ENCODE data around the gene ZFAND3.
"Not testable (repeated sequence)": the region's sequence is repeated elsewhere in the genome, so short reads cannot be mapped to it uniquely, and the experiment has no call there.

The ZFAND3 gene

DNA sequence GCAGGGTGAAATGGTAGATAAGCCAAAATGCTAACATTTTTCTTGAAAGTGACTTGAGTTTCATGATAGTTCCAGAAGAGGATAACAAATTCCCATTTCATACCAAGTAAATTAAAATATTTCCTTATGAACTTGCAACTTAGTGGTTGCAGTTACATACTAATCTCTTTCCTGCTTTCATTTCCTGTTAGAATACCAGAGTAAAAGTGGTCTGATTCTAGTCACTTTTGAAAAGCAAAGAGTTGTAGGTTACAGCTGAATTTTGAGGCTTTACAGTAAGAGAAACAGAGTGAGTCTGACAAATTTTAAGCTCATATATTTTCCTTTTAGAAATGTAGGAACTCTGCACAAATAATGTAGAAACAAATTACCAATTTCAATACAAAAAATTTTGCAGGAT is 117.4 kb downstream of the ZFAND3 start:
- DNase-seq (ENCODE audit: low read depth) = no peak

DNA sequence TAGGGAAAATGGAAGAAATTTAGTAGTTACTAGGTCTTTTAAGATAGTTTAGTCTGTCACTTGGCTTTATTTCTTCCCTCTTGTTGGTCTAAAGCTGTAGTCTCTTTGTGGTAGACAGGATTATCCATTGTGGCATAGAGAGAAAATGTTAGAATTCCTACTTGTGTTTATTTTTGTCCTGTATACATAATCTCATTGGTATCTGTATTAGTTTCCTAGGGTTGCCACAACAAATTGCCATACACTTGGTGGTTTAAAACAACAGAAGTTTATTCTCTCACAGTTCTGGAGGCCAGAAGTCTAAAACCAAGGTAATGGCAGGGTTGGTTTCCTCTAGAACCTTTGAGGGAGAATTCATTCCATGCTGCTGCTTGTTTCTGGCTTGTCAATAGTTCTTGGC is 119.4 kb downstream of the ZFAND3 start:
- DNase-seq (ENCODE audit: low read depth) = no peak

DNA sequence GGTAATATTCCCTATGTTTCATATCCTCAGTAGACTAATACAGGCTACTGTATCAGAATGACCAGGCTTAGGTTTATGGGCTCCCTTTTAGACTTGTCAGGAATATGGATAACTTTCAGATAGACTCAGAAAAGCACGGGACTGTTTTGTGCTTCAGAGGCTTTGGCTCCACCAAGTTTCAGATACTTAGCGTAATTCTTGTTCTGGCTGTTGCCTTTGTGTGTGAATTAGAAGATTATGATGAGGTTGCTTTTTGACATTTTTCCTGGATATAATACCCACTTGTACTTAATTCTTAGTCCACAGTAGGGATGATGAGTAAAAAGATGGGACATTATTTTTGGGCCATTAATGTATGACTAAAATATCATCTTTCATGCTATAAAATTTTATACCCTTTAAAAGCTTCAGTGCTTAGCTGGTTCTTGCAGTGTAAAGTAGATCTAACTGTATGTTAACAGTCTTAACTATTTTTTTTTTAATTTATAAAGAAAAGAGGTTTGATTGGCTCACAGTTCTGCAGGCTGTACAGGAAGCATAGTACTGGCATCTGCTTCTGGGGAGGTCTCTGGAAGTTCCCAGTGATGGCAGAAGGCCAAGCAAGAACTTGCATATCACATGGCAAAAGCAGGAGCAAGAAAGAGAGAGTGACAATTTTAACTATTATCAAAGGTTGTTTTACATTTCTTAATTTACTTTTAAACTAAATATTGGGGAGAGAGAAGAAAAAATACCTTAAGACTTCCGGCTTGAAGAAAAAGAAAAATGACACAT is 120.7 kb downstream of the ZFAND3 start:
- no peak for DNase-seq (ENCODE audit: low read depth)

DNA sequence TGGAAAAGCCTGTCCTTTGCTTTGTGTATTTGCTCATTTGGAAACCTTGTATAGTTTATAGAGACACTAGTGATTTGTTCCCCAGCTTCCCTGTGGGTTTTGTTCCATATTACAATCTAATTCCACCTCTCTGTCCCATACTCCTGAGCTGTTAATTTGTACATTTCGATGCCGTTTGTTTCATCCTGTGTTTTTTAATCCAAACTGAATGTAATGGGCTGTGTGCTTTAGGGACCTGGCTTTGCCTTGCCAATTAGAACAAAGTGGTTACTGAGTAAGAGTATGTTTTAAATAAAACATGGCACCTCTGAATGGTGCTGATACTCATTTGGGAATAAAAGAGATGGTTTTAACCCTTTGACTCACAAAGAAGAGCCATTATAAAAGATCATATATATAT is 122.3 kb downstream of the ZFAND3 start:
- DNase-seq (ENCODE audit: low read depth) = no peak

DNA sequence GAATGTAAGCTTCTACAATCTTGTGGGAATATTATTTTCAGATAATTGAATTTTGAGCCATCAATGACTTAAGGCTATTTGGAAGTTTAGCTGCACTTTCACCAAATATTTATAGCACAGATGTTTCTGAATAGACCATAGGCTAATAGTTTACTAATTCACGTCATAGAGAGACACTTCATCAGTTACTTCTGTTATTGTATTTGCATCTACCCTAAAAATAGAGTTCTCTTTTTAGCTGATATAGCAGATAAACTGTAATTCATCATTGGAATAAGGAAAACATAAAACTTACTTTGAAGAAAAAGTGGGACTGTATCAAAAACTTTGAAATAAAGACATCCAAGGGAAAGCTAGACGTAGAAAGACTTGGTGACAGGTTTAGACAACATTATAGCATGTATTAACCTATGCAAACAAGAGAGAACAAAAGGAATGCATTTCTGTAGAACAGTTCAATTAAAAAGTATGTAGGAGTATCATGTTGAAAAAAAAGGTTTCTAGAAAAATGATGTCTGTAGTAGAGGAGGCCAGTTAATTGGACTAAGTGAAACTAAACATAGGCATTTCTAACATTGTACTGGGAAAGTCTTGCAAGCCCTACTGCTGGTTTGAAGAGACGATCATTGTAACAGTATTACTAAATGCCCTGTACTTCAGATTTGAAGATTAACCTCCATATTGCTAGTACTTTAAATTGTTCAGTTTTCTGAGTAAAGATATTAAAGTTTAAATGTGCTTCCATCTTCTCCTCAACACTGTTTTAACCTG is 123.3 kb downstream of the ZFAND3 start:
- DNase-seq (ENCODE audit: low read depth) = no peak

DNA sequence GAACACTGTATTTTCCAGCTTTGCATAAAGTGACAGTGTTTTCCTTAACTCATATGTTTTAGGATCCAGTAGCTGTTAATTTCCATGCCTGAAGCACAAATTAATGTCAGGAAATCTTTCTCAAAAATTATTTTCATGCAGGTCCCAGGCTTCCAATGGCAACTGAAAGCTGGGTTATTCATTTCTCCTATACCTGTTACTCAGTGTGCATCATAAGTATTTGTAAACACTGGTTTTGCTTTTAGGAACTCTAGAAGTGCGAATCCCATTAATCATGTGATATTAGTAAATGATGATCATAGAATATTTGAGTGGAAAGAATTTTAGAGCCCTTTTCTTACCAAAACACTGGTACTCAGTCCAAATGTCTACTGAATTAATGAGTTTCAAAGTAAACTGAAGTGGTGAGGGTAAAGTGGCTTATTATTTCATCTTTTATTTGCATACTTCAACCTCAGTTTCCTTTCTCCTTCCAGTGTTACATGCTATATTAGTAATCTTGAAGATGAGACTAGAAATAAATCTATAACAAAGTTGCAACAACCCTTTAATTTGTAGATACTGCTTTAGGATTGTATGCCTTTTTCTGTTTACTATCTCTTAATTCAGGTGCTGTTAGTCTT is 124.0 kb downstream of the ZFAND3 start:
- no peak for DNase-seq (ENCODE audit: low read depth)

DNA sequence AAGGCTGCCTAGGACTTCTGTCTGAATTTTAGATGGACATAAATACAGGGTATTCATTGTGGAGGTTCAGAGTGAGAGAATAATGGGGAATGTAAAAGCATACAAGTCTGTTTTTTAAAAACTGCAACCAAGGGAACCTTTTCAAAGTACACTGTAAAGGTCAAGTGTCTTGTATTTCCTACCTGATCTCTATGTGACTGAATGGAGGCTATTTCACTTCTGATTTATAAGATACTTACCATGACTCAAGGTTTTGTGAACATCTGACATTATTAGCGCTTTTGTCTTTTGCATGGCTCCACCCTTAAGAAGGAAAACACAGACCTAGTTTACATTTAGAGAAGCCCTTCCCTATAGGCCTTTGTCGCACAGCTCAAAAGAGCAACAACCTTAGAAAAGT is 126.5 kb downstream of the ZFAND3 start:
- DNase-seq (ENCODE audit: low read depth) = no peak

DNA sequence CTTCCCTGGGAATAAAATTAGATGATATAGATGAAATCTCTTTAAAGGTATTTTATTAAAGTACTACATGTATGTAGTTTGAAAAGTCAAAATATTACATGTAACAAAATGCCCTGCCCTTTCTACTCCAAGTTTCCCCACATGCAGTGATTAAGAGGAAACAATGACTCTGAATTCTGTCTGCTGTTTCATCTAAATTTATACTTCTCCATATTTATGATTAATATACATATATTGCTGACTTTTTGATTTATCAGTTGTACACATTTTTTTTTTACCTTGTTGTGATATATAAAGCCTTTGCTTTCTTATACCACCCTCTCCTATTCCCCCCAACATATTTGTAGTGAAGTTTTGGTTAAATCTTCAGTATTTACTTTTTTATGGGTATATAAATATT is 127.9 kb downstream of the ZFAND3 start:
- DNase-seq (ENCODE audit: low read depth) = no peak

DNA sequence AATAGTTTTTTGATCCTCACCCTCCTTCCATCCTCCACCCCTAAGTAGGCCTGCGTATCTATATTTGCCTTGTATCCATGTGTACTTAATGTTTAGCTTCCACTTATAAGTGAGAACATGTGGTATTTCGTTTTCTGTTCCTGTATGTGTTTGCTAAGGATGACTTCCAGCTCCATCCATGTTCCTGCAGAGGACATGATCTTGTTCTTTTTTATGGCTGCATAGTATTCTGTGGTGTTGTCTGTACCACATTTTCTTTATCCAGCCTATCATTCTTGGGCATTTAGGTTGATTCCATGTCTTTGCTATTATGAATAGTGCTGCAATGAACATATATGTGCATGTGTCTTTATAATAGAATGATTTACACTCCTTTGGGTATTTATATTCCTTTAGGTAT is 129.1 kb downstream of the ZFAND3 start:
- DNase-seq (ENCODE audit: low read depth) = not testable (repeated sequence)

DNA sequence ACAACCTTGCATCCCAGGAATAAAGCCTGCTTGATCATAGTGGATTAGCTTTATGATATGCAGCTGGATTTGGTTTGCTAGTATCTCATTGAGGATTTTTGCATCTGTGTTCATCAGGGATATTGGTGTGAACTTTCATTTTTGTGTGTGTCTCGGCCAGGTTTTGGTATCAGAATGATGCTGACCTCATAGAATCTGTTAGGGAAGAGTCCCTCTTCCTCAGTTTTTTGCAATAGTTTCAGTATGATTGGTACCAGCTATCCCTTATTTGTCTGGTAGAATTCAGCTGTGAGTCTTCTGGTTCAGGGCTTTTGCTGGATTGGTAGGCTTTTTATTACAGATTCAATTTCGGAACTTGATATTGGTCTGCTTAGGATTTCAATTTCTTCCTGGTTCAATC is 132.5 kb downstream of the ZFAND3 start:
- DNase-seq (ENCODE audit: low read depth) = no peak

DNA sequence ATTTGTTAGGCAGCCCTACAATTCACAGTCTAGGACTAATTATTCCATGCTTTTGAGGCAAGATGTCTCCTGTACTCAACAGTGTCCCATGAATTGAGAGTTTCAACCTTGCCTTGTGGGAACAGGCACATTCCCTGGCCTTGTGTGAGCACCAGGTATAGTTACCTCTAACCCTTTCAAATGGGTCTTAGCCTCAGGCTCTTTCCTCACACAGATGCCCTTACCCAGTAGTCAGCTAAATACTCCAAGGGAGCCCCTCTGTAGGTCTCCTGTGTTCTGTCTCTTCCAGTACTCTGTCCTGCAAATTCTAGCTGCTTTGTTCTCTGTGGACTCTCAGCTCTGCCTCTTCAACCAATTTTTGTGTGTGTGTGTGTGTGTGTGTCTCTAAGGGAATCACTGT is 135.3 kb downstream of the ZFAND3 start:
- no peak for DNase-seq (ENCODE audit: low read depth)

DNA sequence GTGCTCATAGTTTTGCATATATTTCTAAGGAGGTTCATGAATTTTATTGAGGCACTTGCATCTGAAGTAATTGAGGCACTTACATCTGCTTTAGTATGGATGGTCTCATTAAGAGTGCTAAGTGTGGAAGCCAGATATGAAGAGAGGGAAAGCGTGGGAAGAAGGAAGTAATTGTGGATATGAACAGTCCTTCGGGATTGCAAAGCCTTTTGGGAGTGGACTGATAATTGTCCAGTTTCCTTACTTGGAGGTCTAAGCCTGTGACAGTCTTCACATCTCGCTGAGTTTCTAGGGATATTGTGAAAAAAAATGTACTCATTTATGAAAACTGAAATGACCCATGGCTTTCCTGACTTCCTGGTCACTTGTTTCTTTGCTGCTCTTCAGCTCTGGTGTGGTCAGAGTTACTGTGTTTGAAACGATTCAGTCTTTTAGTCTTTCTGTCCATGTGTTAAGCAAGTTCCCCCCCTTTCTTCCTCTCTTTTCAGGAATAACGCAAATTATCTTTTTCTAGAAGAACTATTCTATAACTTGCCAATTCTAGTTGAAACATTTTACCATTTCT is 137.3 kb downstream of the ZFAND3 start:
- DNase-seq (ENCODE audit: low read depth) = no peak

DNA sequence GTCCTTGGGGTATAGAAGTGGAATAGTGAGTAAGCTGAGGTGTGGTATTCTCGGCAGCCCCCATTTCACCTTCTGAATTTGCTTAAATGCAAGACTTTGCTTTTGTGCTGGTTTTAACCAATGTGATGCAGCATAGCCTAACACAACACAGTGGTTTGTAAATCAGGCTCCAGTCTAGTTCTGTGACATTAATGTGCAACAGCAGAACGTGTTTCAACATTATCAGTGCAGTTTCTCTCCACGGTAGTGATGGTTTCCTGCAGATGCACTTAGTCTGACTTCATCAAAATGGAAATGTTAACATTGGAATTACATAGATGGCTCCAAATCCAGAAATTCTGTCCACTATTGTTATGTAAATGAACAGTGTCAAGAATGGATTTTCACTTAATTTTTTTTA is 139.5 kb downstream of the ZFAND3 start:
- no peak for DNase-seq (ENCODE audit: low read depth)

DNA sequence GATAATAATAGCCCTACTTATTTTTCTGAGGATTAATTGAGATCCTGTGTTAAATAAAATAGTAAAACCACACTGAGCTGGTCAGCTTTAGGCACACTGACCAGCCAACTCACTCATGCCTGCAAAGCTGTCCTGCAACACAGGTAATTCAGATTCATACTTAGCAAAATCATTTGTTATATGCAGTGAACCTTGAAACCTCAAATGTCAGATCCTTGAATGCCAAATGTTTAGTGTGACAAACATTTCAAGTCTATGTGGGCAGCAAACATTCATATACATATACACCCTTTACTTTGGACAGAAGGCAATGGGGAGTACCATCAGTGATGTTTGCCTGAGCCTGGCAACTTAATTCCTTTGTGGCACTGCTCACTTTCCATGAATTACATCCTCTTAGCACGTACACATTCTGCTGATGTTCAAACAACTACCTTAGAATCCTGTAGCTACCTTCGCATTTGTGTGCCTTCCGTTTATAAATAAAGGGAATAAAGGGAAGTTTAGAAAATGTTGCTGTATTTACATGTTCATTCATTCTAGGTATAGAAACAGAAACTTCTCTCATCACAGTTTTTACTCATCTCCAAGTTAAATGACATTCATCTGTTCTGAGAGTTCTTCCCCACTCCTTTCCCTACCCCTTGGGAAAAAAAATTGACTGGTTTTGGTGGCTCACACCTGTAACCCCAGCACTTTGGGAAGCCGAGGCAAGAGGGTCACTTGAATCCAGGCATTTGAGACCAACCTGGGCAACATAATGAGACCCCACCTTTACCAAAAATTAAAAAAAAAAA is 140.8 kb downstream of the ZFAND3 start:
- DNase-seq (ENCODE audit: low read depth) = no peak

DNA sequence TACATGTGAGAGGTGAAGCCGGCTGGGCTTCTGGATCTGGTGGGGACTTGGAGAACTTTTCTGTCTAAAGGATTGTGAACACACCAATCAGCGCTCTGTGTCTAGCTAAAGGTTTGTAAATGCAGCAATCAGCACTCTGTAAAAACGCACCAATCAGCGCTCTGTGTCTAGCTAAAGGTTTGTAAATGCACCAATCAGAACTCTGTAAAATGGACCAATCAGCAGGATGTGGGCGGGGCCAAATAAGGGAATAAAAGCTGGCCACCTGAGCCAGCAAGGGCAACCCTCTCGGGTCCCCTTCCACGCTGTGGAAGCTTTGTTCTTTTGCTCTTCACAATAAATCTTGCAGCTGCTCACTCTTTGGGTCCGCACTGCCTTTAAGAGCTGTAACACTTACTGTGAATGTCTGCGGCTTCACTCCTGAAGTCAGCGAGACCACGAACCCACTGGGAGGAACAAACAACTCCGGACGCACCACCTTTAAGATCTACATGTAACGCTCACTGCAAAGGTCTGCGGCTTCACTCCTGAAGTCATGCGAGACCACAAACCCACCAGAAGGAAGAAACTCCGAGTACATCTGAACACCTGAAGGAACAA is 143.1 kb downstream of the ZFAND3 start:
- DNase-seq (ENCODE audit: low read depth) = not testable (repeated sequence)

DNA sequence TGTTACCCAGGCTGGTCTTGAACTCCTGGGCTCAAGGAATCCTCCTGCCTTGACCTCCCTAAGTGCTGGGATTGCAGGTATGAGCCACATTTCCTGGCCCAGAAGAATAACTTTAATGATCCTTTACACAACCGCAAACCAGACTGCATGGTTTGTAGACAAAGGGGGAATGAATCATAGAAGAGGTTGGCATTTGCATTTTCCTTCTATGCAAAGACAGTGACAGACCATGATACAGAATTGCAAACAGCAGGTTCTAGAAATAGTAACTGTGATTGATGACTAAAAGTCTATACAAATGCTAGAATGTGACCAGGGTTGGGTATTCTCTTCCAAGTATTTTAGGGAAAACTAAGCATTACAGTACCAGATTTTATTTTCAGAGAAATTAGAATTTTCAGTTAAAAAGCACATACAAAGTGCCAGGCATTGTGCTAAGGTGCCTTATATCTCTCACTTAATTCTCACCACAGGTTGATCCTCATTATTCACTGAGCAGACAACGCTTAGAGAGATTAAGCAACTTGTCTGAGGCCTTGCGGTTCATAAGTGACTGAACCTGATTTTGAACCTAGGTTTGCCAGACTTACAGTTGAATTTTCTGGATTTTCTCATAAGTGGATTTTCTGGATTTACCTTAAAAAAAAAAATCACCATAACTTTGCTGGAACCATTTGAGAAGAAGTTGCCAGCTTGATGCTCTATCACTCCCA is 146.6 kb downstream of the ZFAND3 start:
- no peak for DNase-seq (ENCODE audit: low read depth)

DNA sequence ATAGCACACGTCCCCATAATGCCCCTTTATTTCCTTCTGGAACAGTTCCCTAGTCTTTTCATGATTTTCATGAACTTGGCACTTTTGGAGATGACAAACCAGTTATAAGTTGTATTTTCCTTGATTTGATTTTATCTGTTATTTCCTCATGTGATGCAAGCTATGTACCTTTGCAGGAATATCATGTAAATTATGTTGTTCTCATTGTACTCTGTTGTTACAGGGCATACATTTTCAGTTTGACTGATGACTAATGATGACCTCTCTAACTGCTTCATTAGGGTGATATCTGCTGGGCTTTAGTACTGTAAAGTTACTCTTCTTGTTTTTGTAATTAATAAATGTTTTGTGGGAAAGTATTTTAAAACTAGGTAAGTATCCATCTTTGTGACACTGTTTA is 147.3 kb downstream of the ZFAND3 start:
- DNase-seq (ENCODE audit: low read depth) = no peak

DNA sequence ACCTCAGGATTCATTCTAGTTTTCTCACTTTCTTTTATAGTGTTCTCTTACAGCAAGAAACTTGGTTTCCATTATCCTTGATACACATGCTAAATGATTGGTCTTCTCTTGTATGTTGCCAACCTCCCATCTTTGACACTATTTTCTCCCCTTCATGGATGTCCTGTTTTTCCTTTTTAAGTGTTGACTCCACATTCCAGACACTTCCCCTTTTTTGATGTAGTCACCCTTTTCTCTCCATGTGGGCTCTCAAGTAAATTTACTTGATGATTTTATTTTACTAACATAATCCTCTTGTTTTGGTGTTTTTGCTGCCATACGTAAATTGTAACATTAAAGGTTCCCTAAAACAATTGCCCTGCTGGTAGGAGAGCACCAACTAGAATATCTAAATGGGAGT is 148.1 kb downstream of the ZFAND3 start:
- no peak for DNase-seq (ENCODE audit: low read depth)

DNA sequence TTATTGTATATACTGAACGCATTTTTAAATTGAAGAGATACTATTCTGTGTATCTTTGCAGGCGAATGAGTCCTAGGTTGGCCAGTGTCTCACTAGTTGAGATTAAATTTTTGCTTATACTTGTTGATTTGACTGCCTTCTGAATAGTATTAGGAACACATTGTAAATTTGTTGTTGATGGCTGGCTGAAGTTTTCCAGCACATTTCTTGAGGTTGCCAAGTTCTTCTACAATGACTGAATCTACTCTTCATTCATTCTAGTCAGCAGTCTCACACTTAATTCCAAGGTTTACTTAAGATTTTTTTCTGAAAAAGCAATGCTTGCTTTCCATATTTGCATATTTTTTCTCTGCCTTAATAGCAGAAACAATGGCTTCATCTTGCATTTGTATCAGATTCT is 151.7 kb downstream of the ZFAND3 start:
- no peak for DNase-seq (ENCODE audit: low read depth)

DNA sequence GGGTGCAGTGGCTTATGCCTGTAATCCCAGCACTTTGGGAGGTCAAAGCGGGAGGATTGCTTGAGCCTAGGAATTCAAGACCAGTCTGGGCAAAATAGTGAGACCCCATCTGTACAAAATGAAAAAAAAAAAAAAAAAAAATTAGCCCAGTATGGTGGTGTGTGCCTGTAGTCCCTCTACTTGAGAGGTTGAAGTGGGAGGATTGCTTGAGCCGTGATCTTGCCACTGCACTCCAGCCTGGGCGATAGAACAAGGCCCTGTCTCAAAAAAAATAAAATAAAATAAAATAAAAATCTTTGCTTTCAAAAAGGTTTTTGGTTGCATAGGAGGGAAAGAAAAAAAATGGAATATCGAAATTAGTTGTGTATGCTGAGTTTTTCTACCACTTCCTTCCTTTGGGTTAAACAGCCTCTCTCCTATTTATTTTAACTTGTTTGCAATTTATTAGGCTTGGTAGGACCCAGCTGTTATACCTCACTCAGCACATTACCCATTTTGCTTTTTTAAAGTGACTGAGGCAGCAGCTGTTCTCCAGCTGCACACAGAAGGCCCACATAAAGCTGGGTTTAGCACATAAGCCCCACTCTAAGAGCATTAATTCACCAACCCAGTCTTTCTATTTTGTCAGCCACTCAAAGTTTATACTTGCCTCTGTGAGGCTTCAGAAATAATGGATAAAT is 152.3 kb downstream of the ZFAND3 start:
- no peak for DNase-seq (ENCODE audit: low read depth)
